Kidney tubule cell (primary cell): ENCODE data around the gene SP6.

ENCODE experiments used
- DNase-seq: peaks from one replicate; pipeline ENCODE4 v3.0.0-alpha.2; 2018; ENCODE audit warnings: low spot score

The SP6 gene

GRCh38 chr17:47856830-47857229, 5.9 kb upstream of the SP6 start:
- no peak for DNase-seq

GRCh38 chr17:47855737-47856136, 4.8 kb upstream of the SP6 start:
- no peak for DNase-seq

GRCh38 chr17:47853616-47854015, 2.7 kb upstream of the SP6 start:
- no peak for DNase-seq

GRCh38 chr17:47852113-47852949, 1.4 kb upstream of the SP6 start:
- no peak for DNase-seq

GRCh38 chr17:47851764-47852112, 775 bp upstream of the SP6 start:
- DNase-seq = no peak

GRCh38 chr17:47850373-47850691, 631 bp downstream of the SP6 start:
- DNase-seq = no peak

- DNase-seq = no peak
These were observed 2.8 kb downstream of the SP6 start for GRCh38 chr17:47848198-47848513.

GRCh38 chr17:47847341-47848197, 3.4 kb downstream of the SP6 start:
- no peak for DNase-seq

- no peak for DNase-seq
These were observed 4.1 kb downstream of the SP6 start for GRCh38 chr17:47846716-47847340.

GRCh38 chr17:47845716-47846075, 5.3 kb downstream of the SP6 start:
- DNase-seq = no peak

GRCh38 chr17:47844814-47845715, 5.9 kb downstream of the SP6 start:
- no peak for DNase-seq

GRCh38 chr17:47844227-47844626, 6.7 kb downstream of the SP6 start:
- no peak for DNase-seq

GRCh38 chr17:47843391-47843730, 7.6 kb downstream of the SP6 start:
- DNase-seq = no peak

GRCh38 chr17:47841488-47842291, 9.3 kb downstream of the SP6 start:
- DNase-seq = no peak

- DNase-seq = peak; percentile 90
These were observed 10.0 kb downstream of the SP6 start, which contains the start of gene SCRN2 for GRCh38 chr17:47840742-47841487. Gene SCRN2, minus strand, starts transcription at chr17:47841273. Its CDS starts 430 bp downstream, at chr17:47840843.

GRCh38 chr17:47840001-47840741, 10.8 kb downstream of the SP6 start:
- DNase-seq = no peak

- DNase-seq = no peak
These were observed 11.9 kb downstream of the SP6 start for GRCh38 chr17:47839071-47839470.

- no peak for DNase-seq
These were observed 12.3 kb downstream of the SP6 start for GRCh38 chr17:47838636-47839035.

- peak; percentile 66 for DNase-seq
These were observed 13.4 kb downstream of the SP6 start for GRCh38 chr17:47837401-47838039.
